GM06990 (cell line): ENCODE data around the gene GNPTAB.
A peak's percentile ranks its signal among the peaks of the same experiment; 100 is the strongest.

Experiments used
- DNase-seq: peaks from one replicate; pipeline ENCODE4 v3.0.0-alpha.2; 2011; ENCODE audit not compliant: insufficient read length; ENCODE audit errors: extremely low read depth
- H3K27me3 ChIP-seq: replicated peaks from 2 replicates; pipeline ENCODE4 v1.6.0; 2011; ENCODE audit warnings: low read length; ENCODE audit not compliant: control insufficient read depth, insufficient read depth
- H3K36me3 ChIP-seq: 2 replicates; pipeline ENCODE4 v1.5.1; 2011; ENCODE audit warnings: low read length; ENCODE audit not compliant: control insufficient read depth, insufficient read depth
- H3K4me3 ChIP-seq: replicated peaks from 2 replicates; pipeline ENCODE4 v1.5.1; 2011; ENCODE audit warnings: low read depth, mild to moderate bottlenecking, control low read depth, low read length
- TF ChIP-seq, protein P1 (sequence below): IDR thresholded peaks from 2 replicates; pipeline ENCODE4 v1.5.1; 2011; ENCODE audit warnings: low read length, control low read depth, mild to moderate bottlenecking, inconsistent platforms; ENCODE audit not compliant: insufficient read depth, poor library complexity, severe bottlenecking

The GNPTAB gene

DNA sequence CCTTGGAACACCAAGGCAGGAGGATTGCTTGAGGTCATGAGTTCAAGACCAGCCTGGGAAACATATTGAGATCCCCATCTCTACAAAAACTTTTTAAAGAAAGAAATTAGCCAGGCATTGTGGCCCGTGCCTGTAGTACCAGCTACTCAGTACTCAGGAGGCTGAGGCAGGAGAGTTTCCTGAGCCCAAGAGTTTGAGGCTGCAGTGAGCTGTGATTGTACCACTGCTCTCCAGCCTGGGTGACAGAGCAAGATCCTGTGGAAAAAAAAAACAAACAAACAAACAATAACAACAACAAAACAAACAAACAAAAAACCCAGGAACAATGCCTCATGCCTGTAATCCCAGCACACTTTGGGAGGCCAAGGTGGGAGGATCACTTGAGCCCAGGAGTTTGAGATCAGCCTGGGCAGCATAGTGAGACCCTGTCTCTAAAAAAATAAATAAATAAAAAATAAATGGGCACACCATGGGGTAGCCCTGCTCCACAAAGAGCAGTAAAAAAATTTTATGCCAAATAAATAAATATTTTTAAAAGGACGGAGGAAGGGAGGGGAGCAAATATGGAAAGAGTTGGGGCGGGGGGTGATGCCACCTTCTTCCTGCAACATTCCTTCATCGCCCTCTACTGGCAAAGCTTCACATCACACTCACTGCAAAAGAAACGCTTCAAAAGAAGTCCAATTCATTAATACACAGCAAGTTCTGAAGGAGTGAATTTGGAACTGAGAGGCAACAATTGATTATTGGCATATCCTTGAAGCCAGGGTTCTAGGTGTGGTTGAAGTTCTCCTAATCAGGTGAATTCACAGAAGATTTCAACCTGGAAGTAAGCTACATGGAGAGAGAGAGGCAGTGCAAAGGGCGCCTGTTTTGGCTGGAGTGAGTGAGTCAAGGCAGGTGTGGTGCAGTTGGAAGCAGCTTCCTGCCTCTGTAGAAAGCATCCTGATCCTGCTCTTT, 8.8 kb upstream of the GNPTAB start:
- no peak for DNase-seq
- TF ChIP-seq, protein P1, sequence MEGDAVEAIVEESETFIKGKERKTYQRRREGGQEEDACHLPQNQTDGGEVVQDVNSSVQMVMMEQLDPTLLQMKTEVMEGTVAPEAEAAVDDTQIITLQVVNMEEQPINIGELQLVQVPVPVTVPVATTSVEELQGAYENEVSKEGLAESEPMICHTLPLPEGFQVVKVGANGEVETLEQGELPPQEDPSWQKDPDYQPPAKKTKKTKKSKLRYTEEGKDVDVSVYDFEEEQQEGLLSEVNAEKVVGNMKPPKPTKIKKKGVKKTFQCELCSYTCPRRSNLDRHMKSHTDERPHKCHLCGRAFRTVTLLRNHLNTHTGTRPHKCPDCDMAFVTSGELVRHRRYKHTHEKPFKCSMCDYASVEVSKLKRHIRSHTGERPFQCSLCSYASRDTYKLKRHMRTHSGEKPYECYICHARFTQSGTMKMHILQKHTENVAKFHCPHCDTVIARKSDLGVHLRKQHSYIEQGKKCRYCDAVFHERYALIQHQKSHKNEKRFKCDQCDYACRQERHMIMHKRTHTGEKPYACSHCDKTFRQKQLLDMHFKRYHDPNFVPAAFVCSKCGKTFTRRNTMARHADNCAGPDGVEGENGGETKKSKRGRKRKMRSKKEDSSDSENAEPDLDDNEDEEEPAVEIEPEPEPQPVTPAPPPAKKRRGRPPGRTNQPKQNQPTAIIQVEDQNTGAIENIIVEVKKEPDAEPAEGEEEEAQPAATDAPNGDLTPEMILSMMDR: peak; percentile 85

GRCh38 chr12:101838628-101839323, 8.0 kb upstream of the GNPTAB start:
- TF ChIP-seq, protein P1: no peak
- H3K36me3 ChIP-seq: no peaks in the 10 kb centered on the region
- no peak for DNase-seq
- H3K27me3 ChIP-seq: no peaks in the 10 kb centered on the region
- H3K4me3 ChIP-seq: no peak overlapping the region

More for the DNA sequence above, 8.8 kb upstream of the GNPTAB start:
- Histone ChIP-seq H3K36me3 (no peaks in the 10 kb centered on the region), H3K27me3 (no peaks in the 10 kb centered on the region), H3K4me3 (no peak overlapping the region)

DNA sequence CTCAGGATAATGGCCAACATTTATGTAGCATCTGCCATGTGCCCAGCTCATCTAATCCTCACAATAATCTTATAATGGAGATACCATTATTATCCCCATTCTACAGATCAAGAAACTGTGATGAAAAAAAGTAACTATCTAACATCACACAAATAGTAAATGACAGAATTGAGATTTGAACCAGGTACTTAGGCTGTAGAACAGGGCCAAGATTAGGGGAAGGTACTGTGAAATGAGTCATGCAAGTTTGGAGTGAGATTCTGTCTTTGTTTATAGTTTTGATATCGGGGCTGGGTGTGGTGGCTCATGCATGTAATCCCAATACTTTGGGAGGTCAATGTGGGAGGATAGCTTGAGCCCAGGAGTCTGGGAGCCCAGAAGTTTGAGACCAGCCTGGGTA, 1.3 kb upstream of the GNPTAB start:
- Histone ChIP-seq H3K4me3 (no peak overlapping the region), H3K27me3 (no peaks in the 10 kb centered on the region), H3K36me3 (no peaks in the 10 kb centered on the region)
- TF ChIP-seq, protein P1: no peak
- no peak for DNase-seq

DNA sequence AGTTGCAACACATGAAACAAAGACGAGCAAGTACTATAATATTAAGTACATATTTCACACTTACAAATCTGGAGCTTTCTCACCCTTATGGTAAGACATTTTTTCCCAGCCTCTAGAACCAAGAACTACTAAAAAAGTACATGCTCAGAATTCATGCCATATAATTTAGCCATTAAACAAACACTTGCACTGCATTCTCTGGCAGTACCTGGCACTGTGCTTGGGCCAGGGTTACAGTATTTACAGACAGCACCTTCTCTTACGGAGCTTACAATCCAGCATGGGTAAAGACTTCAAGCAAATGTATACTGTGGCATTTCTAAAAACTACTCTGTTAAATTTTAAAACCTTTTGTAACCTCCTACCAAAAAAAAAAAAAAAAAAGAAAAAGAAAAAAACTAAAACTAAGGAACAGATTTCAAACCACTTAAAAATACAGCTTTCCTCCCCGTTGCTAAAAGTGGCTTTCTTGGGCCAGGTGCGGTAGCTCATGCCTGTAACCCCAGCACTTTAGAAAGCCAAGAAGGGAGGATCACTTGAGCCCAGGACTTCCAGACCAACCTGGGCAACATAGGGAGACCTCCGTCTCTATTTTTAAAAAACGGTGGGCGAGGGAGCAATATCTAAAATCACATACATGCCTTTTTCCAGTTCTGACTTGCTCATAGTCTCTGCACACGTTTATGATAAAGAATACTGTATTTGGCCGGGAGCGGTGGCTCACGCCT, 956 bp downstream of the GNPTAB start:
- Histone ChIP-seq H3K27me3 (no peaks in the 10 kb centered on the region), H3K36me3 (no peaks in the 10 kb centered on the region), H3K4me3 (peak overlapping the region; percentile 90)
- no peak for DNase-seq
- TF ChIP-seq, protein P1: no peak

- Histone ChIP-seq H3K36me3 (no peaks in the 10 kb centered on the region), H3K4me3 (no peak overlapping the region; the same call in 1 of the 2 replicates), H3K27me3 (no peaks in the 10 kb centered on the region)
- no peak for DNase-seq
- TF ChIP-seq, protein P1: no peak
Observed at GRCh38 chr12:101828463-101829196, 2.1 kb downstream of the GNPTAB start.
